Activated CD4-positive, alpha-beta T cell treated with anti-CD3 and anti-CD28 coated beads, Interleukin-2, amount 50 U/mL, for 24 hours (primary cell): Measurements from ENCODE around the gene GUCY2D.
"Not testable (repeated sequence)": the region's sequence is repeated elsewhere in the genome, so short reads cannot be mapped to it uniquely, and the experiment has no call there.

ENCODE experiments used
- DNase-seq, 2 donors: peaks; one replicate each; pipeline ENCODE4 v3.0.0-alpha.2; 2020; ENCODE audit warnings: low read depth in 1 of 2, low spot score in 1 of 2

GUCY2D gene

GRCh38 chr17:8041249-8041928 lies 39.0 kb downstream of the GUCY2D start:
- DNase-seq: peak in 1 of 2 donors; percentile 23

GRCh38 chr17:8041979-8042378 lies 39.6 kb downstream of the GUCY2D start:
- DNase-seq: no peak

DNA sequence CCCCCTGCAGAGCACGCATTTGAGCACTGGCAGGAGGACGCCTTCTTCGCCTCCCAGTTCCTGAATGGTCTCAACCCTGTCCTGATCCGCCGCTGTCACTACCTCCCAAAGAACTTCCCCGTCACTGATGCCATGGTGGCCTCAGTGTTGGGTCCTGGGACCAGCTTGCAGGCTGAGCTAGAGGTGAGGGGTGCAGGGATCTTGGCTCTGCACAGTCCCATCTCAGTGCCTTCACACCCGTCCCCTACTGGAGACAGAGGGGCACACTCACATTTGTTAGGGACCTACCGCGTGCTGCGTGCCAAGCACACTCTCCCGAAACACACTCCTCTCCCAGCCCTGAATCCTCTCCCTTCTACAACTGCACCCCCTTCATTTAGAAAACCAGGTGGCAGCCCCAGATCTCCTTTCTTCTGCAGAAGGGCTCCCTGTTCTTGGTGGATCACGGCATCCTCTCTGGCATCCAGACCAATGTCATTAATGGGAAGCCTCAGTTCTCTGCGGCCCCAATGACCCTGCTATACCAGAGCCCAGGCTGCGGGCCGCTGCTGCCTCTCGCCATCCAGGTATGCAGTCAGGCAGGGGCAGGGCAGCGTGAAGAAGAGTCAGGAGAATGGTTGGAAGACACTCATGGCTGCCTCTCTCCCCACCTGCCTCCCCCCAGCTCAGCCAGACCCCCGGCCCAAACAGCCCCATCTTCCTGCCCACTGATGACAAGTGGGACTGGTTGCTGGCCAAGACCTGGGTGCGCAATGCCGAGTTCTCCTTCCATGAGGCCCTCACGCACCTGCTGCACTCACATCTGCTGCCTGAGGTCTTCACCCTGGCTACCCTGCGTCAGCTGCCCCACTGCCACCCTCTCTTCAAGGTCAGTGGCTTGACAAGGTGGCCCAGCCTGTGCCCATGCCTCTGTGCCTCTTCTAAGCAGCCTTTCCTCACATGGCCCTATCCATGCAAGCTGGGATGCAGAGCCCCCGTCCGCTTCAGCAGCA lies 42.7 kb downstream of the GUCY2D start:
- no peak for DNase-seq

- no peak for DNase-seq
Observed at GRCh38 chr17:8046306-8046928, 44.0 kb downstream of the GUCY2D start.

DNA sequence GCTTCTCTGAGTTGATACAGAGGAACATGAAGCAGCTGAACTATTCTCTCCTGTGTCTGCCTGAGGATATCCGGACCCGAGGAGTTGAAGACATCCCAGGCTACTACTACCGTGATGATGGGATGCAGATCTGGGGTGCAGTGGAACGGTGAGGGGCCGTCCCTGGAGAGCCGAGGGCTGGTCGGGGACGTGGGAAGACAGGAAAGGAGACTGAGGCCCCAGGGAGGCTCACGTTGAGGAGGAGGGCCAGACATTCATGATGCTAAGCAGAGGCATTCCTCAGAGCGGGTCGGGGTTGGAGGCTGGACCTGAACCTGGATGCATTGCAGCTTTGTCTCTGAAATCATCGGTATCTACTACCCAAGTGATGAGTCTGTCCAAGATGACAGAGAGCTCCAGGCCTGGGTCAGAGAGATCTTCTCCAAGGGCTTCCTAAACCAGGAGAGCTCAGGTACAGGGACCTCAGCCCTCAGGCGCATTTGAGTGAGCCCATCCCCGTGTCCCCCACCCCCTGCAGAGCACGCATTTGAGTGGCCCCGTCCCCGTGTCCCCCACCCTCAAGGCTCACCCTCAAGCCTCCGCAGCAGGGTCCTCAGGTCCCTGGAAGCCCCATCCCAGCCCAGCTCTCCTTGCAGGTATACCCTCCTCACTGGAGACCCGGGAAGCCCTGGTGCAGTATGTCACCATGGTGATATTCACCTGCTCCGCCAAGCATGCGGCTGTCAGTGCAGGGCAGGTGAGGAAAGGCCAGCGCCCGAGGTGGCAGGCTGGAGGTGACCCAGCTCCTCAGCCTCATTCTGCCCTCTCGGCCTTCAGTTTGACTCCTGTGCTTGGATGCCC lies 44.7 kb downstream of the GUCY2D start:
- no peak for DNase-seq

GRCh38 chr17:8047769-8048110 lies 45.3 kb downstream of the GUCY2D start:
- DNase-seq: no peak

DNA sequence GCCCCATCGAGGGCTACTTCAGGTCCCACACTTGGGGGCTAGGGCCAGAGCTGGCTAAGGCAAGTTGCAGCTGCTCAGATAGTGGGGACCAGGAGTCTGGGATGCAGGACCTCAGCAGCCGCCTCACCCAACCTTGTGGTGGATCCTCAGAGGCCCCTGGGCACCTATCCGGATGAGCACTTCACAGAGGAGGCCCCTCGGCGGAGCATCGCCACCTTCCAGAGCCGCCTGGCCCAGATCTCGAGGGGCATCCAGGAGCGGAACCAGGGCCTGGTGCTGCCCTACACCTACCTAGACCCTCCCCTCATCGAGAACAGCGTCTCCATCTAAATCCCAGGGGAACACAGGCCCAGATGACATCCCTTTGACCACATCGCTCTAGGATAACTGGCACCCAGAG lies 45.8 kb downstream of the GUCY2D start:
- DNase-seq: no peak

DNA sequence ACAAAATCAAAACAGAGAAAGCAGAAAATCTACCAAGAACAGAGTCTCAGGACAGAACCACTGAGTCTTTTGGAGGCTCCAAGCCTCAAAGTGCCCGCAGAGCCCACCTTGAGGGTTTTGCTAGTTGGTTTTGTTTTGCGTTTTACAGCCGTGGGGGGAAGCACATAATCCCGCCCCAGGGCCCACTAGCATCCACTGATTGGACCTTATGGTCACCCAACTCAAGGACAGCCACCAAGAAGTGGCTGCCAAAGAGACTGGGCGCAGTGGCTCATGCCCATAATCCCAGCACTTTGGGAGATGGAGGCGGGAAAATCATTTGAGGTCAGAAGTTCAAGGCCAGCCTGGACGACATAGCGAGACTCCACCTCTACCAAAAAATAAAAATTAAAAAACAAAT lies 46.3 kb downstream of the GUCY2D start:
- DNase-seq: no peak

GRCh38 chr17:8051831-8052230 lies 49.4 kb downstream of the GUCY2D start:
- DNase-seq: no peak

DNA sequence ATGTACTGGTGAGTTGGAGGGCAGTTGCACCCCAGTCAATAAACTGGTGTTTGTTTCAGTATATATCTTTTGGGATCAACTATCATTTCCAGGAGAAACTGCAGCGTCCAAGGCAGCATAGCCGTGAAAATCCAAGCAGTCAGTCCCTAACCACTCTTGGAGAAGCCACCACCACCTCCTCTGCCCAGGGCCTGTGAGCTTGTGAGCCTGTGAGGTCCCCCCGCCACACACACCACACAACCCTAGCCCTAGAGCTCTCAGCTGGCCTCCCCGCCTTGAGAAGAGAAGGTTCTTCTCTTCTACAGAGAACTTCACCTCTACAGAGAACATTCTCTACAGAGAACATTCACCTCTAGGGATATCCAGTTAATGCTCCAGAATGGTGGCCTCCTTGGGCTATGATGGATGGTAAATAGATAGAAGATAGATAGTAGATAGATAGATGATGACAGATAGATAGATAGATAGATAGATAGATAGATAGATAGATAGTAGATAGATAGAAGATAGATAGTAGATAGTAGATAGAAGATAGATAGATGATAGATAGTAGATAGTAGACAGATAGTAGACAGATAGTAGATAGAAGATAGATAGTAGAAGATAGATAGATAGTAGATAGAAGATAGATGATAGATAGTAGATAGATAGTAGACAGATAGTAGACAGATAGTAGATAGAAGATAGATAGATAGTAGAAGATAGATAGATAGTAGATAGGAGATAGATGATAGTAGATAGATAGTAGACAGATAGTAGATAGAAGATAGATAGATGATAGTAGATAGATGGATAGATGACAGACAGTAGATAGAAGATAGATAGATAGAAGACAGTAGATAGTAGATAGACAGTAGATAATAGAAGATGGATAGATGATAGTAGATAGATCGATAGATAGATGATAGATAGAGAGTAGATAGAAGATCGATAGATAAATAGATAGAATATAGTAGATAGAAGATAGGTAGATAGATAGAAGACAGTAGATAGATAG lies 50.1 kb downstream of the GUCY2D start:
- no peak for DNase-seq

- no peak for DNase-seq
Observed at GRCh38 chr17:8053600-8053999, 51.2 kb downstream of the GUCY2D start.

DNA sequence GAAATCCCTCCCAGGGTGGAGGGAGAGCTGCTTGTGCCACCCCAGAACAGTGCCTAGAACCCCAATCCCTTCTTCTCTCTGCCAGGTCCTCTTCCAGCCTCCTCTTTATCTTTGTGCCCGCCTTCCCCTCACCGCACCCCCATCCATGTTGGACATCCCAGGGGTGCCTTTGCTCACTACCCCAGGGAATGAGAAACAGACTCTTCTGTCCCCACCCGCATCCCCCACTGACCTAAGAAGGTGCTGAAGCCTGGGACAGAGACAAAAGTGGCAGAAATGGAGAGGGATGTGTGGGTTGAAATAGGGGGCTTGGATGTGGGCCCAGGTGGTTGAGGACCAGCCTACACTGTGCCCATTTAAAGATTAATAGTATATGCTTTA lies 53.4 kb downstream of the GUCY2D start:
- DNase-seq: no peak

DNA sequence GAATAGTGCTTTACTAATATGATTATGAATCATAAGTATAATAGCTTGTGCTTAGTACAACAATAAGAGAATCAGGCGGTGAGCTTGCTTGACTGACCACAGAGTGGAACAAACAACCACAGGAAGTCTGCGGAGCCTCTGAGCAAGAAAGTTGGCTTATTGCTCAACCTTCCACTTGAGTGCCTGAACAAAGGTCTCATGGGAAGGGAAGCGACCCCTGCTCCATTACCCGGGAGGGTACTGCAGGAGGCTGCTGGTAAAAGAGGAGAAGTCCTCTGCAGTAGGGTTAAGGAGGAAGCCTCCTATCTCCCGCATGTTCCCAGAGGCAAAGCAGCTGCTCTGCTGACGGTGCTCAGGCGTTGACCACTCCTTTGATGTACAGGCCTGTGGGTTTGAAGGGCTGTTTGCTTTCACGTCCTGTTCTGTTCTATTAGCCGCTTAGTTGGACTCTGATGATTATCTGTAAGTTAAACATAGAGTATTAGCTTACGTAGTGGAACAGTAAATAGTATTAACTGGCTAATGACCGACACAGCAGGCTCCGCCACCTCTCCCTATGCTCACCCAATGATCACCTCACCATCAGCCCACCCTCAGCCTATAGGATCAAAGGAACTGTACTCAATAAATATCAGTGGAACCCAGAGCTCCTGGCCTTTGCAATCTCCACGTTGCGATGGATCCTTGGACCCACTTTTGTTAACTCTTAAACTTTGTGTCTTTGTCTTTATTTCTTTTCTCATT lies 54.0 kb downstream of the GUCY2D start:
- DNase-seq: no peak

DNA sequence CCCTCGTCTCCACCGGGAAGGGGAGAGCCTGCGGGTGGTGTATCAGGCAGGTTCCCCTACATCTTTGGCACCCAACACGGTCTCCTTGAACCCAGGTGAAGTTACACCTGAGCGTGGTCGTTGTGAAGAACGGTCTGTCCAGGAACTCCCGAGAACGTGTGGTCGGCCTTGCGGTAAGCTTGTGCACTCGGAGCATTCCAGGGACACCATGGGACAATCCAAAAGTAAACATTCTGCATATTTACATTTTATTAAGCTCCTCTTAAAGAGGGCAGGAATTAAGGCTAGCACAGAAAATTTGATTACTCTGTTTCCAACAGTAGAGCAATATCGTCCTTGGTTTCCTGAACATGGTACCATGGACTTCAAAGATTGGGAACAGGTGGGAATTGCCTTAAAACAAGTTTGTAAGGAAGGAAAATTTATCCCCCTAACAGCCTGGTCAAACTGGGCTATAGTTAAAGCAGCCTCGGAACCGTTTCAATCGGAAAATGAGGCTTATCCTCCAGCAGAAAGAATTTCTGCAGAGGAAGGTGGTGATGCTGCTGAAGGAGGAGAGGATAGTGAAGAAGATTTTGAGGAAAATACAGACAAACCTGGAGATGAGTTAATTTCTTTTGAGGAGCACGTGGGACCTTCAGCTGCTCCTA lies 54.7 kb downstream of the GUCY2D start:
- DNase-seq: no peak

DNA sequence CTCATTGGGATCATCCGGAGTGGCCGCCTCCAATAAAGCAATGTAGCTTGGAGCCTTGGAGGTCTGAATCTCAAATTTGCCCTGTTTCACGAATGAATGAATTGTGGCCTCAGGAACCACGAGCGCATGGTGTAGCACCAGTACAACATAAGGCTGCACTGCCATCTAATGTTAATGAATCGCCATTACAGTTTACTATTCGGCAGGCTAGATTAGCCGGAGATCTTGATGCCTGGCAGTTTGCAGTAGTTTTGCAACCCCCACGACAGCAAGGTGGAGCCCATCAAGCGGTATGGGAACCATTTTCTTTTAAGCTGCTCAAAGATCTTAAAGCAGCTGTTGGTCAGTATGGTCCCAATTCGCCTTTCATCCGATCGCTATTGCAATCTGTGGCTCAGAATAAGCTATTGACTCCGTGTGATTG lies 55.3 kb downstream of the GUCY2D start:
- peak in 1 of 2 donors; percentile 50 for DNase-seq

GRCh38 chr17:8059131-8059530 lies 56.7 kb downstream of the GUCY2D start:
- no peak for DNase-seq

- peak in 1 of 2 donors; percentile 71 for DNase-seq
Observed at GRCh38 chr17:8060274-8060673, 57.9 kb downstream of the GUCY2D start.

- not testable (repeated sequence) for DNase-seq
Observed at GRCh38 chr17:8061851-8062250, 59.4 kb downstream of the GUCY2D start.

GRCh38 chr17:8062435-8062806 lies 60.0 kb downstream of the GUCY2D start:
- DNase-seq: no peak
